ENCODE data around the gene STC2.
A peak's percentile ranks its signal among the peaks of the same experiment; 100 is the strongest.

The STC2 gene

GRCh38 chr5:173294673-173295320, 33.4 kb downstream of the STC2 start:
- TF ChIP-seq CTCF (IDR thresholded peaks at IDR 0.05) = no peak
- Histone ChIP-seq H3K27ac (no peak overlapping the region), H3K36me3 (no peaks in the 10 kb centered on the region), H3K9me3 (no peaks in the 10 kb centered on the region), H3K4me1 (ENCODE audit: control insufficient read depth in 1 of 2, insufficient read depth in 1 of 2, low read depth in 1 of 2, low read length in 1 of 2) (no peaks in the 10 kb centered on the region), H3K27me3 (peaks cover 93% of the 10 kb centered on the region), H3K4me3 (ENCODE audit: low read depth in 1 of 2, low read length in 1 of 2) (no peak overlapping the region)

- TF ChIP-seq CTCF (IDR thresholded peaks at IDR 0.05) = peak; percentile 50
- no peaks in the 10 kb centered on the region for H3K36me3 ChIP-seq
- H3K9me3 ChIP-seq = no peaks in the 10 kb centered on the region
- H3K4me1 ChIP-seq (ENCODE audit: control insufficient read depth in 1 of 2, insufficient read depth in 1 of 2, low read depth in 1 of 2, low read length in 1 of 2) = no peaks in the 10 kb centered on the region
- H3K4me3 ChIP-seq (ENCODE audit: low read depth in 1 of 2, low read length in 1 of 2) = no peak overlapping the region
- no peak overlapping the region for H3K27ac ChIP-seq
- H3K27me3 ChIP-seq = peaks cover 93% of the 10 kb centered on the region
These were observed 34.2 kb downstream of the STC2 start for GRCh38 chr5:173293817-173294672.

GRCh38 chr5:173291722-173292658, 36.2 kb downstream of the STC2 start:
- no peaks in the 10 kb centered on the region for H3K9me3 ChIP-seq
- H3K4me3 ChIP-seq (ENCODE audit: low read depth in 1 of 2, low read length in 1 of 2) = no peak overlapping the region
- no peak for TF ChIP-seq CTCF (IDR thresholded peaks at IDR 0.05)
- peaks cover 99% of the 10 kb centered on the region for H3K27me3 ChIP-seq
- H3K4me1 ChIP-seq (ENCODE audit: control insufficient read depth in 1 of 2, insufficient read depth in 1 of 2, low read depth in 1 of 2, low read length in 1 of 2) = no peaks in the 10 kb centered on the region
- H3K27ac ChIP-seq = no peak overlapping the region
- H3K36me3 ChIP-seq = no peaks in the 10 kb centered on the region

- Histone ChIP-seq H3K9me3 (no peaks in the 10 kb centered on the region), H3K4me1 (ENCODE audit: control insufficient read depth in 1 of 2, insufficient read depth in 1 of 2, low read depth in 1 of 2, low read length in 1 of 2) (no peaks in the 10 kb centered on the region), H3K27me3 (peaks cover 99% of the 10 kb centered on the region), H3K4me3 (ENCODE audit: low read depth in 1 of 2, low read length in 1 of 2) (no peak overlapping the region), H3K27ac (no peak overlapping the region), H3K36me3 (no peaks in the 10 kb centered on the region)
- no peak for TF ChIP-seq CTCF (IDR thresholded peaks at IDR 0.05)
These were observed 37.6 kb downstream of the STC2 start for GRCh38 chr5:173290477-173291131.

- Histone ChIP-seq H3K9me3 (no peaks in the 10 kb centered on the region), H3K4me1 (ENCODE audit: control insufficient read depth in 1 of 2, insufficient read depth in 1 of 2, low read depth in 1 of 2, low read length in 1 of 2) (no peaks in the 10 kb centered on the region), H3K4me3 (ENCODE audit: low read depth in 1 of 2, low read length in 1 of 2) (no peak overlapping the region), H3K27ac (no peak overlapping the region), H3K36me3 (no peaks in the 10 kb centered on the region), H3K27me3 (peaks cover 99% of the 10 kb centered on the region)
- no peak for TF ChIP-seq CTCF (IDR thresholded peaks at IDR 0.05)
These were observed 38.8 kb downstream of the STC2 start for GRCh38 chr5:173289372-173289771.
